ENCODE results near the gene NGEF. TPM values are rescaled to one million over a fixed set of nuclear protein-coding genes. Genes with fewer than 3 reads are reported as not detected.

The NGEF gene
- total RNA-seq, 1 experiment from 2014 or later, result 5.4 TPM

DNA sequence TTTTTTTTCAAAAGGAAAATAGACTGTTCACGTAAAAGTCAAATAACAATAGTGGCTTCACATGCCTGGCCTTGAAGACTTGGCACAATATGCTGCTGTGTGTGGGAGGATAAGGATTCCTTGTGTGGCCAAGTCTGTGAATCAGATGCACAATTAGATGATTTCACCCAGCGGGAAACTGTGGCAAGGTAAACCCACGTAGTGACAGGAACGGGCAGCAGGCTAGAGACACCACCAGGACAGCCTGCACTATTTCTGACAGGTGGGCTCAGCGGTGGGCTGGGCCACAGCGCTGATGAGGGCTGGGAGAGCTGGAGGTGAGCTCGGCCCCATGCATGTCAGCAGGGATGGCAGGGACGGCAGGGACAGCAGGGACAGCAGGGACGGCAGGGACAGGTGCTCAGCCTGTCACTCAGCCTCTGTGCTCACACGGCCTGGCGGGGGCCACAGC, 121.4 kb downstream of the NGEF start:
- ChIA-PET CTCF (interaction anchor here (0.6 to 2.2 kb wide), 11 partner anchors 9 to 552 kb away, joined by 3 to 12 read pairs (median 4); no protein-coding TSS in a partner anchor), POLR2A (no interaction called here)
- no peak for TF ChIP-seq RORB (CRISPR knock-in tag; IDR thresholded peaks at IDR 0.05)
- no peak for TF ChIP-seq TEAD1 (CRISPR knock-in tag; IDR thresholded peaks at IDR 0.05)
- no peak for TF ChIP-seq ZNF416 (CRISPR knock-in tag; IDR thresholded peaks at IDR 0.05)
- TF ChIP-seq ZNF423 (CRISPR knock-in tag; IDR thresholded peaks at IDR 0.05), result no peak
- TF ChIP-seq, protein P1, sequence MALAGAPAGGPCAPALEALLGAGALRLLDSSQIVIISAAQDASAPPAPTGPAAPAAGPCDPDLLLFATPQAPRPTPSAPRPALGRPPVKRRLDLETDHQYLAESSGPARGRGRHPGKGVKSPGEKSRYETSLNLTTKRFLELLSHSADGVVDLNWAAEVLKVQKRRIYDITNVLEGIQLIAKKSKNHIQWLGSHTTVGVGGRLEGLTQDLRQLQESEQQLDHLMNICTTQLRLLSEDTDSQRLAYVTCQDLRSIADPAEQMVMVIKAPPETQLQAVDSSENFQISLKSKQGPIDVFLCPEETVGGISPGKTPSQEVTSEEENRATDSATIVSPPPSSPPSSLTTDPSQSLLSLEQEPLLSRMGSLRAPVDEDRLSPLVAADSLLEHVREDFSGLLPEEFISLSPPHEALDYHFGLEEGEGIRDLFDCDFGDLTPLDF (CRISPR knock-in tag; IDR thresholded peaks at IDR 0.05), result no peak
- TF ChIP-seq NR3C1 (CRISPR knock-in tag; conservative IDR thresholded peaks at IDR 0.05; ENCODE audit: low read depth), result no peak
- no peak for TF ChIP-seq ZNF396 (CRISPR knock-in tag; IDR thresholded peaks at IDR 0.05; ENCODE audit: borderline replicate concordance)
- no peak for TF ChIP-seq ZNF671 (CRISPR knock-in tag; IDR thresholded peaks at IDR 0.05)
- TF ChIP-seq, protein P2, sequence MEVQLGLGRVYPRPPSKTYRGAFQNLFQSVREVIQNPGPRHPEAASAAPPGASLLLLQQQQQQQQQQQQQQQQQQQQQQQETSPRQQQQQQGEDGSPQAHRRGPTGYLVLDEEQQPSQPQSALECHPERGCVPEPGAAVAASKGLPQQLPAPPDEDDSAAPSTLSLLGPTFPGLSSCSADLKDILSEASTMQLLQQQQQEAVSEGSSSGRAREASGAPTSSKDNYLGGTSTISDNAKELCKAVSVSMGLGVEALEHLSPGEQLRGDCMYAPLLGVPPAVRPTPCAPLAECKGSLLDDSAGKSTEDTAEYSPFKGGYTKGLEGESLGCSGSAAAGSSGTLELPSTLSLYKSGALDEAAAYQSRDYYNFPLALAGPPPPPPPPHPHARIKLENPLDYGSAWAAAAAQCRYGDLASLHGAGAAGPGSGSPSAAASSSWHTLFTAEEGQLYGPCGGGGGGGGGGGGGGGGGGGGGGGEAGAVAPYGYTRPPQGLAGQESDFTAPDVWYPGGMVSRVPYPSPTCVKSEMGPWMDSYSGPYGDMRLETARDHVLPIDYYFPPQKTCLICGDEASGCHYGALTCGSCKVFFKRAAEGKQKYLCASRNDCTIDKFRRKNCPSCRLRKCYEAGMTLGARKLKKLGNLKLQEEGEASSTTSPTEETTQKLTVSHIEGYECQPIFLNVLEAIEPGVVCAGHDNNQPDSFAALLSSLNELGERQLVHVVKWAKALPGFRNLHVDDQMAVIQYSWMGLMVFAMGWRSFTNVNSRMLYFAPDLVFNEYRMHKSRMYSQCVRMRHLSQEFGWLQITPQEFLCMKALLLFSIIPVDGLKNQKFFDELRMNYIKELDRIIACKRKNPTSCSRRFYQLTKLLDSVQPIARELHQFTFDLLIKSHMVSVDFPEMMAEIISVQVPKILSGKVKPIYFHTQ (CRISPR knock-in tag; IDR thresholded peaks at IDR 0.05), result no peak
- no peak for TF ChIP-seq ZNF317 (CRISPR knock-in tag; IDR thresholded peaks at IDR 0.05; ENCODE audit: borderline replicate concordance, low read depth)
- TF ChIP-seq, protein P3, sequence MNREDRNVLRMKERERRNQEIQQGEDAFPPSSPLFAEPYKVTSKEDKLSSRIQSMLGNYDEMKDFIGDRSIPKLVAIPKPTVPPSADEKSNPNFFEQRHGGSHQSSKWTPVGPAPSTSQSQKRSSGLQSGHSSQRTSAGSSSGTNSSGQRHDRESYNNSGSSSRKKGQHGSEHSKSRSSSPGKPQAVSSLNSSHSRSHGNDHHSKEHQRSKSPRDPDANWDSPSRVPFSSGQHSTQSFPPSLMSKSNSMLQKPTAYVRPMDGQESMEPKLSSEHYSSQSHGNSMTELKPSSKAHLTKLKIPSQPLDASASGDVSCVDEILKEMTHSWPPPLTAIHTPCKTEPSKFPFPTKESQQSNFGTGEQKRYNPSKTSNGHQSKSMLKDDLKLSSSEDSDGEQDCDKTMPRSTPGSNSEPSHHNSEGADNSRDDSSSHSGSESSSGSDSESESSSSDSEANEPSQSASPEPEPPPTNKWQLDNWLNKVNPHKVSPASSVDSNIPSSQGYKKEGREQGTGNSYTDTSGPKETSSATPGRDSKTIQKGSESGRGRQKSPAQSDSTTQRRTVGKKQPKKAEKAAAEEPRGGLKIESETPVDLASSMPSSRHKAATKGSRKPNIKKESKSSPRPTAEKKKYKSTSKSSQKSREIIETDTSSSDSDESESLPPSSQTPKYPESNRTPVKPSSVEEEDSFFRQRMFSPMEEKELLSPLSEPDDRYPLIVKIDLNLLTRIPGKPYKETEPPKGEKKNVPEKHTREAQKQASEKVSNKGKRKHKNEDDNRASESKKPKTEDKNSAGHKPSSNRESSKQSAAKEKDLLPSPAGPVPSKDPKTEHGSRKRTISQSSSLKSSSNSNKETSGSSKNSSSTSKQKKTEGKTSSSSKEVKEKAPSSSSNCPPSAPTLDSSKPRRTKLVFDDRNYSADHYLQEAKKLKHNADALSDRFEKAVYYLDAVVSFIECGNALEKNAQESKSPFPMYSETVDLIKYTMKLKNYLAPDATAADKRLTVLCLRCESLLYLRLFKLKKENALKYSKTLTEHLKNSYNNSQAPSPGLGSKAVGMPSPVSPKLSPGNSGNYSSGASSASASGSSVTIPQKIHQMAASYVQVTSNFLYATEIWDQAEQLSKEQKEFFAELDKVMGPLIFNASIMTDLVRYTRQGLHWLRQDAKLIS (CRISPR knock-in tag; IDR thresholded peaks at IDR 0.05; ENCODE audit: borderline replicate concordance), result no peak
- TF ChIP-seq ZMAT4 (CRISPR knock-in tag; IDR thresholded peaks at IDR 0.05), result no peak
- no peak for TF ChIP-seq CREM (CRISPR knock-in tag; IDR thresholded peaks at IDR 0.05)
- TF ChIP-seq OVOL2 (CRISPR knock-in tag; IDR thresholded peaks at IDR 0.05; ENCODE audit: borderline replicate concordance), result no peak
- TF ChIP-seq NFYB (CRISPR knock-in tag; conservative IDR thresholded peaks at IDR 0.05; ENCODE audit: low read depth), result no peak
- no peak for TF ChIP-seq ZNF425 (CRISPR knock-in tag; conservative IDR thresholded peaks at IDR 0.05)
- TF ChIP-seq GABPB1 (CRISPR knock-in tag; IDR thresholded peaks at IDR 0.05), result no peak
- Mint-ChIP-seq H3K4me1 (peaks cover 27% of the 10 kb centered on the region), H3K4me3 (no peak overlapping the region), H3K9me3 (no peaks in the 10 kb centered on the region), H3K36me3 (no peaks in the 10 kb centered on the region), H3K27ac (no peak overlapping the region), H3K27me3 (ENCODE audit: low read depth) (peaks cover 3% of the 10 kb centered on the region; the same call in 1 of the 2 replicates)
- no peak for ATAC-seq
- no peak for DNase-seq (ENCODE audit: low spot score)
